Suprapubic skin (tissue), 3 donors: ENCODE data around the gene KLHL8.

ENCODE experiments used
- EP300 ChIP-seq: sonication (generic); formaldehyde crosslinking; IDR thresholded peaks from one replicate; pipeline ENCODE4 v1.6.1; 2017; ENCODE audit warnings: antibody characterized with exemption
- TF ChIP-seq, protein P1 (sequence below), 2 donors: fragments of 200-600 bp in 1 of 2; fragments of 450-650 bp in 1 of 2; sonication (generic) in 1 of 2; IDR thresholded peaks; one replicate each; pipeline ENCODE4 v1.5.1; 2016 to 2019; ENCODE audit warnings: antibody characterized with exemption in 2 of 2, mild to moderate bottlenecking in 1 of 2, moderate library complexity in 1 of 2

DNA sequence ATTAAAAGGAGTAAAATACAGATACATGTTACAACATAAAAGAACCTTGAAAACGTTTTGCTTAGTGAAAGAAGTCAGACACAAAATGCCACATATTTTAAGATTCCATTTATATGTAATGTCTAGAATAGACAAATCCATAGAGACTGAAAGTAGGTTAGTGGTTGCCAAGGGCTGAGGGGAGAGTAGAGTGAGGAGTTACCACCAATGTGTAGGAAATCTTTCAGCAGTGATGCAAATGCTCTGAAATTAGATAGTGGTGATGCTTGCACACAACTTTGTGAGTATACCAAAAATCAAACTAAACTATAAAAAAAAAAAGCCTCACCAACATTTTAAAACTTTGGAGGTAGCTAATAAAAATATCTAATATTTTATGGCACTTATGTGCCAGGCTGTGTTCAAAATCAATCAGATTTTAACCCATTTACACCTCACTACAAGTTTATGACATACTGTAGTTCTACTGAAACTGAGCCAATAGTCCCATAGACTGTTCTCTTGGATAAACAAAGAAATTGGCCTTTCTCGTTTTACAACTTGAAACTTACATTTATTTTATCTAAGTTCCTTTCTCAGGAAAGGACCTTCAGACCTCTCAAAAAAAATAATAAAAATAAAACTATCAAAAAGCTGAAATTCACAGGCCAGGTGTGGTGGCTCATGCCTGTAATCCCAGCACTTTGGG, 29.1 kb upstream of the KLHL8 start:
- no peak for TF ChIP-seq EP300
- TF ChIP-seq, protein P1, sequence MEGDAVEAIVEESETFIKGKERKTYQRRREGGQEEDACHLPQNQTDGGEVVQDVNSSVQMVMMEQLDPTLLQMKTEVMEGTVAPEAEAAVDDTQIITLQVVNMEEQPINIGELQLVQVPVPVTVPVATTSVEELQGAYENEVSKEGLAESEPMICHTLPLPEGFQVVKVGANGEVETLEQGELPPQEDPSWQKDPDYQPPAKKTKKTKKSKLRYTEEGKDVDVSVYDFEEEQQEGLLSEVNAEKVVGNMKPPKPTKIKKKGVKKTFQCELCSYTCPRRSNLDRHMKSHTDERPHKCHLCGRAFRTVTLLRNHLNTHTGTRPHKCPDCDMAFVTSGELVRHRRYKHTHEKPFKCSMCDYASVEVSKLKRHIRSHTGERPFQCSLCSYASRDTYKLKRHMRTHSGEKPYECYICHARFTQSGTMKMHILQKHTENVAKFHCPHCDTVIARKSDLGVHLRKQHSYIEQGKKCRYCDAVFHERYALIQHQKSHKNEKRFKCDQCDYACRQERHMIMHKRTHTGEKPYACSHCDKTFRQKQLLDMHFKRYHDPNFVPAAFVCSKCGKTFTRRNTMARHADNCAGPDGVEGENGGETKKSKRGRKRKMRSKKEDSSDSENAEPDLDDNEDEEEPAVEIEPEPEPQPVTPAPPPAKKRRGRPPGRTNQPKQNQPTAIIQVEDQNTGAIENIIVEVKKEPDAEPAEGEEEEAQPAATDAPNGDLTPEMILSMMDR (IDR thresholded peaks at IDR 0.05) = no peak
